SU-DHL-6 (cell line): ENCODE results near the gene LPCAT1.

Source experiments
- H2AFZ ChIP-seq: fragments of 200-600 bp; sonication (generic); 2 replicates; pipeline ENCODE4 v1.6.1; 2014; ENCODE audit warnings: low read depth, mild to moderate bottlenecking, moderate library complexity, mixed read lengths, antibody characterized with exemption, low read length; ENCODE audit not compliant: severe bottlenecking
- H3F3A ChIP-seq: fragments of 200-600 bp; shearing (Covaris generic); 2 replicates; pipeline ENCODE4 v1.6.0; 2016; ENCODE audit warnings: antibody characterized with exemption, mild to moderate bottlenecking; ENCODE audit not compliant: insufficient read depth
- H3K27ac ChIP-seq: fragments of 200-600 bp; sonication (generic); 2 replicates; pipeline ENCODE4 v1.5.1; 2016; ENCODE audit warnings: low read depth, mild to moderate bottlenecking, low read length, moderate library complexity, mixed read lengths
- H3K27me3 ChIP-seq: fragments of 200-600 bp; sonication (generic), shearing (Covaris generic); 2 replicates; pipeline ENCODE4 v1.6.0; 2014; ENCODE audit warnings: mild to moderate bottlenecking, low read length
- H3K36me3 ChIP-seq: fragments of 200-600 bp; sonication (generic); 2 replicates; pipeline ENCODE4 v1.6.1; 2014; ENCODE audit warnings: mild to moderate bottlenecking, low read length, mixed read lengths
- H3K4me2 ChIP-seq: fragments of 300-600, 200-600 bp; shearing (Covaris generic), sonication (generic); 2 replicates; pipeline ENCODE4 v1.6.0; 2014; ENCODE audit warnings: low read length, low read depth, mild to moderate bottlenecking; ENCODE audit not compliant: poor library complexity, severe bottlenecking
- H3K4me3 ChIP-seq: fragments of 200-600 bp; sonication (generic); 2 replicates; pipeline ENCODE4 v1.5.1; 2014; ENCODE audit warnings: antibody characterized with exemption, low read length, mild to moderate bottlenecking, mixed read lengths; ENCODE audit not compliant: insufficient read depth, poor library complexity, severe bottlenecking
- H3K79me2 ChIP-seq: fragments of 200-600 bp; sonication (generic); 2 replicates; pipeline ENCODE4 v1.6.1; 2014; ENCODE audit warnings: mild to moderate bottlenecking, low read length, moderate library complexity; ENCODE audit not compliant: insufficient read depth
- H3K9ac ChIP-seq: fragments of 200-600 bp; sonication (generic); 2 replicates; pipeline ENCODE4 v1.7.0; 2014; ENCODE audit warnings: mild to moderate bottlenecking, low read length
- H3K9me2 ChIP-seq: fragments of 200-600 bp; sonication (generic); replicated peaks from 2 replicates; pipeline ENCODE4 v1.6.1; 2014; ENCODE audit warnings: low read length; ENCODE audit not compliant: insufficient read depth
- H3K9me3 ChIP-seq: fragments of 200-600 bp; sonication (generic); 2 replicates; pipeline ENCODE4 v1.6.1; 2014; ENCODE audit warnings: low read length, mixed read lengths; ENCODE audit not compliant: insufficient read depth
- H4K20me1 ChIP-seq: fragments of 200-600 bp; sonication (generic); 2 replicates; pipeline ENCODE4 v1.6.1; 2014; ENCODE audit warnings: low read depth, mild to moderate bottlenecking, antibody characterized with exemption, low read length, moderate library complexity, mixed read lengths
- EZH2phosphoT487 ChIP-seq: fragments of 200-600 bp; sonication (generic), shearing (Covaris generic); conservative IDR thresholded peaks from 2 replicates; pipeline ENCODE4 v1.6.1; 2018; ENCODE audit warnings: mild to moderate bottlenecking, antibody characterized with exemption, low read length, moderate library complexity, mixed read lengths
- TF ChIP-seq, protein P1 (sequence below): fragments of 200-600 bp; sonication (generic); IDR thresholded peaks from one replicate; pipeline ENCODE4 v1.5.1; 2017; ENCODE audit warnings: antibody characterized with exemption, mild to moderate bottlenecking, low read length, moderate library complexity; ENCODE audit not compliant: insufficient read depth, poor library complexity, severe bottlenecking

Gene LPCAT1

DNA sequence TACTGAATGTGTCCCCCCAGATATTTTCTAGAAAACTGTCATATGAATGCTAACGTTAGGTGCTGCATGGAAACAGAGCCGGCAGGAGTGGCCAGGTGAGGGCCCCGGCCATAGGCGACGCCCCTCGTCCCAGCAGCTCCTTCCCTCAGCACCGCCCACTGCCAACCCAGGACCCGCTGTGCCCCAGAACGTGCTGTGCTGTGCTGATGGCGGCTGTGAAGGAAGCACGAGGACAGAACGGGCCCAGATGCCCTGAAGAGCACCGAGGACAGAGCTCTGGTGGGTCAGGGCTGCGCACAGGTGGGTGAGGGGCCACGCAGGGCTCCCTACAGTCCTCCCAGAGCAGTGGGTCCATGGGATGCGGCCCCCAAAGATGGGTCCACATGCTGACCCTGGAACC is 30.3 kb downstream of the LPCAT1 start:
- H3K4me2 ChIP-seq, result no peak overlapping the region
- no peaks in the 10 kb centered on the region for H3K9me3 ChIP-seq
- H2AFZ ChIP-seq, result no peak overlapping the region
- H3K79me2 ChIP-seq, result no peaks in the 10 kb centered on the region; the same call in 1 of the 2 replicates
- peaks cover 14% of the 10 kb centered on the region; the same call in 1 of the 2 replicates for H3F3A ChIP-seq
- no peak overlapping the region for H3K27ac ChIP-seq
- H3K27me3 ChIP-seq, result no peaks in the 10 kb centered on the region
- H3K9me2 ChIP-seq, result no peaks in the 10 kb centered on the region
- no peak overlapping the region for H3K9ac ChIP-seq
- TF ChIP-seq, protein P1, sequence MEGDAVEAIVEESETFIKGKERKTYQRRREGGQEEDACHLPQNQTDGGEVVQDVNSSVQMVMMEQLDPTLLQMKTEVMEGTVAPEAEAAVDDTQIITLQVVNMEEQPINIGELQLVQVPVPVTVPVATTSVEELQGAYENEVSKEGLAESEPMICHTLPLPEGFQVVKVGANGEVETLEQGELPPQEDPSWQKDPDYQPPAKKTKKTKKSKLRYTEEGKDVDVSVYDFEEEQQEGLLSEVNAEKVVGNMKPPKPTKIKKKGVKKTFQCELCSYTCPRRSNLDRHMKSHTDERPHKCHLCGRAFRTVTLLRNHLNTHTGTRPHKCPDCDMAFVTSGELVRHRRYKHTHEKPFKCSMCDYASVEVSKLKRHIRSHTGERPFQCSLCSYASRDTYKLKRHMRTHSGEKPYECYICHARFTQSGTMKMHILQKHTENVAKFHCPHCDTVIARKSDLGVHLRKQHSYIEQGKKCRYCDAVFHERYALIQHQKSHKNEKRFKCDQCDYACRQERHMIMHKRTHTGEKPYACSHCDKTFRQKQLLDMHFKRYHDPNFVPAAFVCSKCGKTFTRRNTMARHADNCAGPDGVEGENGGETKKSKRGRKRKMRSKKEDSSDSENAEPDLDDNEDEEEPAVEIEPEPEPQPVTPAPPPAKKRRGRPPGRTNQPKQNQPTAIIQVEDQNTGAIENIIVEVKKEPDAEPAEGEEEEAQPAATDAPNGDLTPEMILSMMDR, result no peak
- no peak for TF ChIP-seq EZH2phosphoT487
- no peaks in the 10 kb centered on the region for H4K20me1 ChIP-seq
- H3K36me3 ChIP-seq, result 0 out of 2 replicates have a peak, but pooled peaks cover 3% of the 10 kb centered on the region
- H3K4me3 ChIP-seq, result no peak overlapping the region

DNA sequence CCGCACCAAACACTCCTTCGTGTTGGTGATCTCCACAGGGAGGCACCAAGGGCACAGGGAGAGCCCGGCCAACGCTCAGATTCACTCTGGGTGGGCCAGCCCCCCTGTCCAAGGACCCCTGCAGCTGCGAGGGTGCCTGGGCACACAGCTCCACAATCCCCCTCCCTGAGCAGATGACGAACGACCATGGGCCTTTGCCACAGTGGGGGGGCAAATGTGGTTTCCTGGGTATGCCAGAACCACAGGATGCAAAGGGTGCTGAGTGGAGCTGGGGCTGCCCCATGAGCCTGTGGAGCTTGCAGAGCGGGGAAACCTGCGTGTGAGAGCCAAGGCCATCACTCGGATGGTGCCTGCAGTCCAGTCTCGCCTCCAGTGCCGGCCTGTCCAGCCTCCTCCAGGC is 31.0 kb downstream of the LPCAT1 start:
- Histone ChIP-seq H3K4me3 (no peak overlapping the region), H3K27ac (no peak overlapping the region), H3K4me2 (no peak overlapping the region), H3K9me2 (no peaks in the 10 kb centered on the region), H3F3A (peaks cover 11% of the 10 kb centered on the region; the same call in 1 of the 2 replicates), H3K9ac (no peak overlapping the region), H3K27me3 (no peaks in the 10 kb centered on the region), H3K36me3 (0 out of 2 replicates have a peak, but pooled peaks cover 3% of the 10 kb centered on the region), H3K79me2 (no peaks in the 10 kb centered on the region), H3K9me3 (no peaks in the 10 kb centered on the region), H4K20me1 (no peaks in the 10 kb centered on the region), H2AFZ (no peak overlapping the region)
- TF ChIP-seq, protein P1, result no peak
- TF ChIP-seq EZH2phosphoT487, result no peak

DNA sequence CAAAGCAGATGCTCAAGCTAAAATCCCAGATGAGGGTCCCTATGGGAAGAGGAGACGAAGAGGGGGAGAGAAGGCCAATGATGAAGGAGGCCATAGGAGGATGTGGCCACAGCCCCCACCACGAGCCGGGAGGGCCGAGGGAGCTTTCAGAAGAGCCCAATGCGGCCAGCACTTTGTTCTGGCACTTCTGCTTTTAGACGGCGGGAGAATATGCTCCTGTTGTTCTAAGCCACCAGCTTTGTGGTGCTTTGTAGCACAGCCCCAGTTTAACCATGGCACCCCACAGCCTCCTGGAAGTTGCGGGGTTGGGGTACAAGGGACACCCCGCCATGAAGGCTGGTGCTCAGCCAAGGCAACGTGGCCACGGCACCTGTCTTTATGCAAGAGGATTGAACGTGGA is 33.4 kb downstream of the LPCAT1 start:
- peaks cover 10% of the 10 kb centered on the region; the same call in 1 of the 2 replicates for H3F3A ChIP-seq
- no peaks in the 10 kb centered on the region for H3K27me3 ChIP-seq
- H4K20me1 ChIP-seq, result no peaks in the 10 kb centered on the region
- H3K9me3 ChIP-seq, result no peaks in the 10 kb centered on the region
- no peak overlapping the region for H3K4me2 ChIP-seq
- no peak overlapping the region for H3K4me3 ChIP-seq
- H3K9ac ChIP-seq, result no peak overlapping the region
- H3K27ac ChIP-seq, result no peak overlapping the region
- 0 out of 2 replicates have a peak, but pooled peaks cover 3% of the 10 kb centered on the region for H3K36me3 ChIP-seq
- TF ChIP-seq EZH2phosphoT487, result no peak
- TF ChIP-seq, protein P1, result no peak
- no peaks in the 10 kb centered on the region for H3K79me2 ChIP-seq
- no peak overlapping the region for H2AFZ ChIP-seq
- H3K9me2 ChIP-seq, result no peaks in the 10 kb centered on the region
